Left lung (tissue), 10 donors: ENCODE results near the gene CXorf65. TPM values are rescaled to one million over a fixed set of nuclear protein-coding genes. Genes with fewer than 3 reads are reported as not detected.

Experiments used
- ATAC-seq: fragments of 200-7000 bp; cut with Tn5 transposase; one replicate; pipeline ENCODE4 v1.9.1; 2020; ENCODE audit warnings: moderate library complexity
- DNase-seq, 4 donors: peaks; one replicate each; pipeline ENCODE4 v3.0.0-alpha.2; 2013 to 2020
- H3K27ac ChIP-seq, 2 donors: fragments of 200-600 bp; sonication (generic) in 1 of 2; one replicate each; pipeline versions ENCODE4 v1.5.0 to v1.8.0; 2020 to 2021
- H3K27me3 ChIP-seq, 2 donors: fragments of 200-600 bp; sonication (generic) in 1 of 2; one replicate each; pipeline versions ENCODE4 v1.5.0 to v1.8.0; 2020 to 2021
- H3K36me3 ChIP-seq, 2 donors: fragments of 200-600 bp; sonication (generic) in 1 of 2; one replicate each; pipeline versions ENCODE4 v1.5.0 to v1.8.0; 2020 to 2021
- H3K4me1 ChIP-seq, 2 donors: fragments of 200-600 bp; one replicate each; pipeline ENCODE4 v1.8.0; 2021
- H3K4me3 ChIP-seq, 2 donors: fragments of 200-600 bp; sonication (generic) in 1 of 2; one replicate each; pipeline versions ENCODE4 v1.5.0 to v1.8.0; 2020 to 2021; ENCODE audit warnings: mild to moderate bottlenecking in 1 of 2
- H3K9me3 ChIP-seq, 2 donors: fragments of 200-600 bp; sonication (generic) in 1 of 2; one replicate each; pipeline versions ENCODE4 v1.5.0 to v1.8.0; 2020 to 2021
- intact Hi-C, 2 donors: fragments of 100-400 bp; cut with DNase I; formaldehyde crosslinking; loops; one replicate each; pipeline versions ENCODE4 v1.11.2 to v1.14.2; 2022
- polyA plus RNA-seq, 6 donors: library from polyadenylated mRNA; unstranded; fragments of 120-200 nt; gene quantifications; one replicate each; pipeline ENCODE4 v1.2.1, GENCODE V29; 2013; ENCODE audit not compliant: insufficient read length in 6 of 6
- total RNA-seq, 2 donors: library from RNA; stranded (reverse); fragmentation: NEBNext Ultra II Directional; extraction: Animal tissue kit (Norgen Biotek cat#: 25700); gene quantifications; one replicate each; pipeline ENCODE4 v1.2.1, GENCODE V29; 2021
- TF ChIP-seq, protein P1 (sequence below), 2 donors: fragments of 200-600 bp; sonication (generic) in 1 of 2; IDR thresholded peaks; one replicate each; pipeline versions ENCODE4 v1.5.0 to v1.8.0; 2021; ENCODE audit warnings: antibody characterized with exemption in 2 of 2
- donor health status: DM: no; HTN: yes; CAD: no.
- donor health status: DM: no; HTN: no; CAD: no.

CXorf65 gene
- total and polyA plus RNA-seq, 8 donors, result 0.52 to 0.84 TPM; not detected in 6

DNA sequence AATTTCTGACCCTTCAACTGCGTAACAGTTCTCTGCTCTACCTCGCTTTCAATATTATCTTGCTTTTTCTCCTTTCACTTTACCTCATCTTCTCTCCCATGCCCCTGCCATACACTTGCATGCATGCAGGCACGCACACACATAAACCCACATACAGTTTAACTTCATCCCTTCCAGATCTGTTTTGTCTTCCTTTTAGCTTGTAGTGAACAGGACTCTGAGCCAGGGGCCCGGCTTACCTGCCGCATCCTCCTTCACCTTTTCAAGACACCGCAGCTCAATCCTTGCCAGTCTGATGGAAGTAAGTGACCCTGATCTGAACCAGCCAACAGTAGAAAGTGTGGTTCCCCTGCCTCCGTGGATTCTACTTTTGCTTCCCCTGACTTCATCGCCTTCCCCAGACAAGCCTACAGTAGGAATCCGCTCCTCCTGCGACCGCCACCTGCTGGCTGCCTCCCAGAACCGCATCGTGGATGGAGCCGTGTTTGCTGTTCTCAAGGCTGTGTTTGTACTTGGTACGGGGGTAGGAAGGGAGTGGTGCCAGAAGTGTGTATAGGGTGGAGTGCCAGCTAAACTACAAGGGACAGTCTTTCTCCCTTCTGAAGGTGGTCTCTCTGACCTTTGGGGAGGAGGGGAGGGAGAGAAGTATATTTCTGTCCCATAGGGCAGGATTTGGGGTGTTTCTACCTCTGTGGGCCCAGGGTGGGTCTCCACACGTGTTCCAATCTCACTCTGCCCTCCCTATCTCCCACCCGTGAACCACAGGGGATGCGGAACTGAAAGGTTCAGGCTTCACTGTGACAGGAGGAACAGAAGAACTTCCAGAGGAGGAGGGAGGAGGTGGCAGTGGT lies 22.6 kb upstream of the CXorf65 start:
- H3K4me1 ChIP-seq, result no peaks in the 10 kb centered on the region
- peak in 3 of 4 donors; percentile 67 to 88 (median 70) for DNase-seq
- peak; percentile 91 for ATAC-seq
- no peaks in the 10 kb centered on the region for H3K27me3 ChIP-seq
- TF ChIP-seq, protein P1, sequence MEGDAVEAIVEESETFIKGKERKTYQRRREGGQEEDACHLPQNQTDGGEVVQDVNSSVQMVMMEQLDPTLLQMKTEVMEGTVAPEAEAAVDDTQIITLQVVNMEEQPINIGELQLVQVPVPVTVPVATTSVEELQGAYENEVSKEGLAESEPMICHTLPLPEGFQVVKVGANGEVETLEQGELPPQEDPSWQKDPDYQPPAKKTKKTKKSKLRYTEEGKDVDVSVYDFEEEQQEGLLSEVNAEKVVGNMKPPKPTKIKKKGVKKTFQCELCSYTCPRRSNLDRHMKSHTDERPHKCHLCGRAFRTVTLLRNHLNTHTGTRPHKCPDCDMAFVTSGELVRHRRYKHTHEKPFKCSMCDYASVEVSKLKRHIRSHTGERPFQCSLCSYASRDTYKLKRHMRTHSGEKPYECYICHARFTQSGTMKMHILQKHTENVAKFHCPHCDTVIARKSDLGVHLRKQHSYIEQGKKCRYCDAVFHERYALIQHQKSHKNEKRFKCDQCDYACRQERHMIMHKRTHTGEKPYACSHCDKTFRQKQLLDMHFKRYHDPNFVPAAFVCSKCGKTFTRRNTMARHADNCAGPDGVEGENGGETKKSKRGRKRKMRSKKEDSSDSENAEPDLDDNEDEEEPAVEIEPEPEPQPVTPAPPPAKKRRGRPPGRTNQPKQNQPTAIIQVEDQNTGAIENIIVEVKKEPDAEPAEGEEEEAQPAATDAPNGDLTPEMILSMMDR (IDR thresholded peaks at IDR 0.05), result peak; percentile 52 to 65
- no peak overlapping the region for H3K4me3 ChIP-seq
- H3K27ac ChIP-seq, result no peak overlapping the region
- no peaks in the 10 kb centered on the region for H3K9me3 ChIP-seq
- intact Hi-C loops, result no loop called here
- H3K36me3 ChIP-seq, result peaks cover 0 to 90% of the 10 kb centered on the region in 2 donors

DNA sequence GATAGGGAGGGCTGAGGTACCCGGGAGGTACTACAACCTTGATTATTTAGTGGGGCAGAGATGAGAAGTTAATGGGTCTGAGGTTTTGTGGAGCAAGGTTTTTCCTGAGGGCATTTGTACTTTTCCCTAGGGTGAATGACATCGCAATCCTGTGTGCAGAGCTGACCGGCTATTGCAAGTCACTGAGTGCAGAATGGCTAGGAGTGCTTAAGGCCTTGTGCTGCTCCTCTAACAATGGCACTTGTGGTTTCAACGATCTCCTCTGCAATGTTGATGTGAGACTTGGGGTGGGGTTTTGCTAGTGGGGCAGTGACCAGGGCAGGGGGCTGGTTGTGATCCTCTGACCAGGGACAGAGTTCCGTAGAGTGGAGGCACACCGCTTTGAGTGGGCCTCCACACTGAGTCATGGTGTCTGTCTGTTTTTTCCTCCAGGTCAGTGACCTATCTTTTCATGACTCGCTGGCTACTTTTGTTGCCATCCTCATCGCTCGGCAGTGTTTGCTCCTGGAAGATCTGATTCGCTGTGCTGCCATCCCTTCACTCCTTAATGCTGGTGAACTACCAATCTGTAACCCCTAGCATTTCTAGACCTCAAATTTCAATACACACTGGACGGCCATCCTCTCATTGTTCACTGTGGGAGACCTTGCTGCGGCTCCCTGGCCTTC lies 21.8 kb upstream of the CXorf65 start:
- intact Hi-C loops, result no loop called here
- TF ChIP-seq, protein P1 (IDR thresholded peaks at IDR 0.05), result no peak
- H3K4me3 ChIP-seq, result no peak overlapping the region
- peaks cover 0 to 90% of the 10 kb centered on the region in 2 donors for H3K36me3 ChIP-seq
- DNase-seq, result no peak
- no peak for ATAC-seq
- no peak overlapping the region for H3K27ac ChIP-seq
- no peaks in the 10 kb centered on the region for H3K4me1 ChIP-seq
- no peaks in the 10 kb centered on the region for H3K27me3 ChIP-seq
- H3K9me3 ChIP-seq, result no peaks in the 10 kb centered on the region

DNA sequence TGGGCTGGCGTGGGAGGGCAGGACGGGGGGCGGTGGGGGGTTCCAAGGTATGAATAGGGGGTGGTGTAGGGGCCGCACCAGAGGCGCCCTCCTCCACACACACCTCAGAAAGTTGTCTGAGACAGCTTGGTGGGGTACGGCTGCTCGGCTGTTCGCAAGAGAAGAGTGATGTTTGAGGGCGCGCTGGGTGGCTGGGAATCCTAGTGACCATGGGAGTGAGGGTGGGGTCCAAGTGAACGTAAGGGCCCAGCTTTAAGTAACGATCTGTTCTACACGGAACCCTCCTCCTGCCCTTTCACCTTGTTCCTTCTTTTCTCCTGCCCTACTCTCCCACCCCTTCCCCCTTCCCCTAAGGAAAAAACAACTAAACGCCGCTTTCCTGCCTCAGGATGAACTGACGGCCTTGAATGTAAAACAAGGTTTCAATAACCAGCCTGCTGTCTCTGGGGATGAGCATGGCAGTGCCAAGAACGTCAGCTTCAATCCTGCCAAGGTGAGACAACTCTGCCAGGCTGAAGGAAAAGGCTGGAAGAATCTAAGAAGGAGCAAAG lies 12.5 kb upstream of the CXorf65 start:
- peaks cover 0 to 15% of the 10 kb centered on the region in 2 donors for H3K4me1 ChIP-seq
- H3K27me3 ChIP-seq, result no peaks in the 10 kb centered on the region
- H3K9me3 ChIP-seq, result no peaks in the 10 kb centered on the region
- ATAC-seq (peak; percentile 51), DNase-seq (no peak)
- peaks cover 0 to 30% of the 10 kb centered on the region in 2 donors for H3K36me3 ChIP-seq
- intact Hi-C loops, result no loop called here
- TF ChIP-seq, protein P1 (IDR thresholded peaks at IDR 0.05), result no peak
- H3K4me3 ChIP-seq, result peak overlapping the region; percentile 41 to 52
- H3K27ac ChIP-seq, result peak overlapping the region; percentile 65 to 80

DNA sequence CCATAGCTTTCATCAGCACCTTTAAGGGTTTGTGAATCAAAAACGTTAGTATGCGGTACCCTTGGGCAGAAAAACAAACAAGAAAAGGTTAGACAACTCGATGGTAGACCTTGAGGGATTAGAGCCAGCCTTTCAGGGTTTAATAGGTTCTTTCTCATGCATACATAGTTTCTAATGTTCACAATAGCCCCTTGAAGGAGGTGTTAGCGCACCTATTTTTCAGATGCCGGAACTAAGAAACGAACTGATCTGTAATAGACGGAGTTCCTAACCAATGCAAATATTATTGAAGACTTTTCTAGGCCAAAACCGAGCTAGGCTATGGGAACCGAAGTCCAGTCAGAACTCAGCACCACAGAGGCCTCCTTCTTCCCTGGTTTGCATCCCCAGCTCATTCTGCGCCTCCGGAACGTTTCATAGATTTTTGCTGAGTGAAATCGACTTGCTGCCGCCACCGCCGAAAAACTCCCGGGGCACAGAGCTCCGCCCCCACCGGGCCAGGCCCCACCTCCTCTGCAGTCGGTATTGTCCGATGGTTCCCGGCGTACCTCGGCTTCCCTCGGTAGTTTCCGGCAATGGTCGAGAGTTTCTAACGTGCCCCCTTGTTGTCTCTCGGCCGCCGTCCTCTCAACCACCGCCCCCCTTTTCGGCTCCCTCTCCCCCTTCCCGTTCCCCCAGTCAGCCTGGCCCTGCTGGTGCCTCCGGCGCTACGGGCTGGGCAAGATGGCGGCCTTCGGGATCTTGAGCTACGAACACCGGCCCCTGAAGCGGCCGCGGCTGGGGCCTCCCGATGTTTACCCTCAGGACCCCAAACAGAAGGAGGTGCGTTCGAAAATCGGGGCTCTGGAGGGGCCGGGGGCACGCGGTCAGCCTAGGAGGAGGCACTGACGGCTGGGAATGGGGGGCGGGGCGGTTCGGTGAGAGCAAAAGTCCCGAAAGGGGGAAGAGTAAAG lies 11.8 kb upstream of the CXorf65 start, which contains the start of gene MED12:
MED12 (plus strand) TSS at position 565 of the 953 bp plus-strand sequence; CDS start at position 724, 159 bp downstream.
- TF ChIP-seq, protein P1 (IDR thresholded peaks at IDR 0.05), result no peak
- Histone ChIP-seq H3K27me3 (no peaks in the 10 kb centered on the region), H3K27ac (peak within 1 kb of the TSS; percentile 65 to 80), H3K36me3 (peaks cover 0 to 23% of the 10 kb centered on the region in 2 donors), H3K4me1 (peaks cover 0 to 15% of the 10 kb centered on the region in 2 donors), H3K9me3 (no peaks in the 10 kb centered on the region), H3K4me3 (peak within 1 kb of the TSS; percentile 41 to 52)
- peak; percentile 76 to 92 (median 87) for DNase-seq
- ATAC-seq, result peak; percentile 99
- intact Hi-C loops, result no loop called here
